Vagina (tissue), 2 donors: ENCODE results near the gene MTUS2.

ENCODE experiments used
- CTCF ChIP-seq, 3 experiments: fragments of 450-650 bp in 2 of 3; fragments of 200-600 bp in 1 of 3; sonication (generic) in 1 of 3; IDR thresholded peaks; one replicate each; pipeline ENCODE4 v1.5.1; 2017 to 2019; ENCODE audit warnings: antibody characterized with exemption in 3 of 3, mild to moderate bottlenecking in 2 of 3, moderate library complexity in 2 of 3
- POLR2AphosphoS5 ChIP-seq, 2 donors: sonication (generic); formaldehyde crosslinking; IDR thresholded peaks; one replicate each; pipeline ENCODE4 v1.9.0; 2017; ENCODE audit warnings: antibody characterized with exemption in 2 of 2, mild to moderate bottlenecking in 2 of 2, low read depth in 1 of 2; ENCODE audit not compliant: insufficient read depth in 1 of 2

DNA sequence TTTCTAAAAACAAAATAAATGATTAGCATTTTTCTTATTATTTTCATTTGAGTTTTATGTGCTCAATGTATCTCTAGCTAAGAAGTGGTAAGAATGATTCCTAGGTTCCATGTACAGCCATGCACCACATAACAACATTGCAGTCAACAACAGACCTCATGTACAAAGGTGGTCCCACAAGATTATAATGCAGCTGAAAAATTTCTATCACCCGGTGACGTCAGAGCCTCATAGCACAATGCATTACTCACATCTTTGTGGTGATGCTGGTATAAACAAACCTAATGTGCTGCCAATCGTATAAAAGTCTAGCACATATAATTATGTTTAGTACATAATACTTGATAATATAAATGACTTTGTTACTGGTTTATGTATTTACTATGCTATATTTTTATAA lies 654.9 kb downstream of the MTUS2 start:
- TF ChIP-seq CTCF (IDR thresholded peaks at IDR 0.05) (no peak), POLR2AphosphoS5 (IDR thresholded peaks at IDR 0.05; ENCODE audit: insufficient read depth in 1 of 2, low read depth in 1 of 2) (no peak)
